SU-DHL-6 (cell line): ENCODE results near the gene CHL1.

Experiments used
- CTCF ChIP-seq: fragments of 200-600 bp; sonication (generic); IDR thresholded peaks from one replicate; pipeline ENCODE4 v1.5.1; 2017; ENCODE audit warnings: antibody characterized with exemption, mild to moderate bottlenecking, low read length, moderate library complexity; ENCODE audit not compliant: insufficient read depth, poor library complexity, severe bottlenecking
- EZH2phosphoT487 ChIP-seq: fragments of 200-600 bp; sonication (generic), shearing (Covaris generic); conservative IDR thresholded peaks from 2 replicates; pipeline ENCODE4 v1.6.1; 2018; ENCODE audit warnings: mild to moderate bottlenecking, antibody characterized with exemption, low read length, moderate library complexity, mixed read lengths

DNA sequence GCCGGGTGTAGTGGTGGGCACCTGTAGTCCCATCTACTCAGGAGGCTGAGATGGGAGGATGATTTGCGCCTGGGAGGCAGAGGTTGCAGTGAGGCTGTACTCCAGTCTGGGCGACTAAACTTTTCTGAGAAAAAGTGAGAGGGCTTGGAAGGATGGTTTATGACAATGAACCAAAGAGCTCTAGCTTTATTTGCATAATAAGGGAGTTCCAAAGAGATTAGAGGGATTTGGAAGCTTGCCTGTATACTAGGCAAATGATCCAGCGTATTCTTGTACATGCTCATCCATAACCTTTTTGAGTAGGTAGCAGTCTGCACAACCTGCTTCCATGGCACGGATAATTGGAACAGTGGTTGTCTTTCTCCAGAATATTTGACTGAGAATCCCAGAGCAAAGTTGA is 251.1 kb downstream of the CHL1 start:
- TF ChIP-seq CTCF: no peak
- no peak for TF ChIP-seq EZH2phosphoT487
